NK-92 (cell line): ENCODE measurements around the gene DBN1.

Experiments used
- DNase-seq: peaks from one replicate; lab custom pipeline; 2025; ENCODE audit not compliant: unreplicated experiment; lab: John Stamatoyannopoulos, UW

The DBN1 gene

DNA sequence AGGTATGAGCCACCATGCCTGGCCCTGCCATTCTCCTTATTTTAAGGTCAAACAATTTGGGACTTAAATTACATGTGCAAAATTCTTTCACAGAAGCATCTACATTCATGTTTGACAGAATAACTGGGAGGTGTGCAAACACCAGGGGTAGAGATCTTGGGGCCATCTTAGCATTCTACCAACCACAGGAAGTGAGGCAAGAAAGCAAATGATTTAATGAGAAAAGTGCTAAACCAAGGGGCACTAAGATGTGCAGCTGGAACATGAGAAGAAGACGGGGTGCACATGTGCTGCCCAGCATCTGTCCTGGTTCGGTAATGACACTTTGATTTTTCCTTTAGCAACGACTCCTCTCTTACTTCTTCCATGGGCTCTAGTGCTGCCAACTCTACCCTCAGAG, 62.9 kb downstream of the DBN1 start:
- DNase-seq = no peak

DNA sequence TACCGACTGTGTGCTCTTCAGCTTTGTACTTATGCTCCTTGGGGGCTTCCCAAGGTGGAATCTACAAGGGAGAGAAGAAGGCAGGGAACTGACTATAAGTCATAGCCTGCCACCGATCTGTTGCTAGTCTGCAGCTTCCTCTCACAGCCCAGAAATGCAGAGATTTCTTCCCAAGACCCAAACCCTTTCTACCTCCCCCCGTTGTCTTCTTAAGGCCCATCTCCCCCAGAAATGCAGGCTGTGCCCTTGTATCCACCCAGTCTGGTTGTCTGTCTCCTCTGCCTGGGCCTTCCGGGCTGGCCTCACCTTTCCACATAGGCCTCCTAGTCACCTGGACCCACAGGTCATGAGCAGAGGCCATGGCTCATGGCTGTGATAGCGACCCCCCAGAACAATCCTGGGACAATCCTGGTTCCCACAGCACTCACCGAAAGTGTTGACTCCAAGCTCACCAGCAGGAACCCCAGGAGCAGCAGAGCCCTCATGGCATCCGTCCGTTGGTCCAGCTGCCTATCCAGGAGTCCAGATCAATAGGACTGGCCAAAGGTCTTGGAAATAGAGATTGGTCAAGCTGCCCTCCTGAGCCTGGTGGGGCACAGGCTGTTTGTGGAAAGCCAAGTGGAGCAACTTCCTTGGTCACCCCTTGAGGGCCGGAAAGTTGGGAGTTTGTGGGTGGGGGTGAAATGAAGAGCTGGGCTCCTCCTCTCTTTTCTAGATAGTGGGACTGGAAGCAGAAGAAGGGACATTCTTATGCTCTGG, 64.2 kb downstream of the DBN1 start, which contains the start of gene F12:
Gene F12 (minus strand): TSS at position 522 of the 759 bp plus-strand sequence. CDS start 37 bp downstream, at position 485.
- no peak for DNase-seq
